GM18951 (cell line): ENCODE results near the gene CRYGS.
"Not testable (repeated sequence)": the region's sequence is repeated elsewhere in the genome, so short reads cannot be mapped to it uniquely, and the experiment has no call there.

Source experiments
- POLR2A ChIP-seq: IDR thresholded peaks from 4 replicates; pipeline ENCODE4 v1.6.1; 2011; ENCODE audit warnings: mild to moderate bottlenecking; ENCODE audit not compliant: insufficient read length, insufficient read depth; ENCODE audit errors: extremely low read depth
- in situ Hi-C: fragments of 300-500 bp; cut with MboI; formaldehyde crosslinking; loops from one replicate; pipeline ENCODE4 v1.12.0; 2022; ENCODE audit warnings: low sequenced_read_pairs, mixed read lengths, inconsistent platforms; ENCODE audit not compliant: unreplicated experiment

Gene CRYGS

GRCh38 chr3:186509423-186509822, 34.8 kb downstream of the CRYGS start:
- in situ Hi-C loops, result no loop called here
- TF ChIP-seq POLR2A, result no peak

- in situ Hi-C loops, result no loop called here
- TF ChIP-seq POLR2A, result no peak
Measured at GRCh38 chr3:186506857-186507256, 37.3 kb downstream of the CRYGS start.

- in situ Hi-C loops, result no loop called here
- TF ChIP-seq POLR2A, result no peak
Measured at GRCh38 chr3:186506191-186506739, 37.9 kb downstream of the CRYGS start.

- in situ Hi-C loops, result no loop called here
- TF ChIP-seq POLR2A, result no peak
Measured at GRCh38 chr3:186502966-186503712, 41.0 kb downstream of the CRYGS start.

- no peak for TF ChIP-seq POLR2A
- in situ Hi-C loops, result no loop called here
Measured at GRCh38 chr3:186502138-186502948, 41.8 kb downstream of the CRYGS start.

GRCh38 chr3:186499949-186500348, 44.2 kb downstream of the CRYGS start:
- in situ Hi-C loops, result not testable (repeated sequence)

GRCh38 chr3:186498022-186498421, 46.2 kb downstream of the CRYGS start:
- in situ Hi-C loops, result not testable (repeated sequence)

- in situ Hi-C loops, result no loop called here
- no peak for TF ChIP-seq POLR2A
Measured at GRCh38 chr3:186497608-186498007, 46.6 kb downstream of the CRYGS start.

- in situ Hi-C loops, result no loop called here
Measured at GRCh38 chr3:186496635-186497034, 47.5 kb downstream of the CRYGS start.

GRCh38 chr3:186496016-186496415, 48.2 kb downstream of the CRYGS start:
- in situ Hi-C loops, result no loop called here
- no peak for TF ChIP-seq POLR2A

More at GRCh38 chr3:186496635-186497034, 47.5 kb downstream of the CRYGS start:
- TF ChIP-seq POLR2A, result no peak

- no peak for TF ChIP-seq POLR2A
- in situ Hi-C loops, result no loop called here
Measured at GRCh38 chr3:186493525-186494255, 50.5 kb downstream of the CRYGS start.

- in situ Hi-C loops, result no loop called here
- TF ChIP-seq POLR2A, result no peak
Measured at GRCh38 chr3:186492385-186492984, 51.7 kb downstream of the CRYGS start.

GRCh38 chr3:186489507-186489906, 54.7 kb downstream of the CRYGS start:
- TF ChIP-seq POLR2A, result no peak
- in situ Hi-C loops, result no loop called here
